Right lung (tissue), 5 donors: ENCODE measurements around the gene TEX53. TPM values are rescaled to one million over a fixed set of nuclear protein-coding genes. Genes with fewer than 3 reads are reported as not detected.

Experiments used
- DNase-seq, 2 donors: peaks; one replicate each; pipeline ENCODE4 v3.0.0-alpha.2; 2013
- polyA plus RNA-seq, 5 donors: library from polyadenylated mRNA; unstranded; fragments of 120-200 nt; gene quantifications; one replicate each; pipeline versions ENCODE4 v1.2.1 to v1.2.3, GENCODE V29; 2013; ENCODE audit warnings: inconsistent platforms in 1 of 5, low replicate concordance in 1 of 5; ENCODE audit not compliant: insufficient read length in 5 of 5, insufficient read depth in 1 of 5

The TEX53 gene
- polyA plus RNA-seq, 5 donors: not detected

GRCh38 chr9:114638404-114638803 is 19.2 kb downstream of the TEX53 start:
- DNase-seq: no peak

GRCh38 chr9:114634387-114634786 is 23.2 kb downstream of the TEX53 start:
- no peak for DNase-seq

- no peak for DNase-seq
Observed at GRCh38 chr9:114633438-114634089, 24.0 kb downstream of the TEX53 start.

GRCh38 chr9:114631166-114631565 is 26.4 kb downstream of the TEX53 start:
- DNase-seq: no peak

- no peak for DNase-seq
Observed at GRCh38 chr9:114629563-114630090, 28.0 kb downstream of the TEX53 start.

- no peak for DNase-seq
Observed at GRCh38 chr9:114627553-114627952, 30.1 kb downstream of the TEX53 start.

- no peak for DNase-seq
Observed at GRCh38 chr9:114626415-114627020, 31.1 kb downstream of the TEX53 start.

GRCh38 chr9:114624677-114625076 is 32.9 kb downstream of the TEX53 start:
- no peak for DNase-seq

GRCh38 chr9:114621975-114622609 is 35.5 kb downstream of the TEX53 start:
- DNase-seq: no peak

- no peak for DNase-seq
Observed at GRCh38 chr9:114621561-114621960, 36.0 kb downstream of the TEX53 start.

- peak; percentile 40 to 45 for DNase-seq
Observed at GRCh38 chr9:114619191-114619761, 38.3 kb downstream of the TEX53 start.

- DNase-seq: no peak
Observed at GRCh38 chr9:114616684-114617520, 40.7 kb downstream of the TEX53 start.

GRCh38 chr9:114614373-114614772 is 43.2 kb downstream of the TEX53 start:
- no peak for DNase-seq

- DNase-seq: no peak
Observed at GRCh38 chr9:114613919-114614318, 43.7 kb downstream of the TEX53 start.

GRCh38 chr9:114613087-114613486 is 44.5 kb downstream of the TEX53 start:
- DNase-seq: no peak

- no peak for DNase-seq
Observed at GRCh38 chr9:114612272-114612923, 45.2 kb downstream of the TEX53 start.

GRCh38 chr9:114611516-114612271 is 45.9 kb downstream of the TEX53 start:
- peak in 1 of 2 donors; percentile 61 for DNase-seq

- no peak for DNase-seq
Observed at GRCh38 chr9:114608525-114608796, 49.1 kb downstream of the TEX53 start.

GRCh38 chr9:114607671-114608524 is 49.7 kb downstream of the TEX53 start:
- DNase-seq: no peak
